ENCODE measurements around the gene SUMO4. TPM values are rescaled to one million over a fixed set of nuclear protein-coding genes. Genes with fewer than 3 reads are reported as not detected.

Gene SUMO4
- total and polyA plus RNA-seq, 2 of the 4 experiments (the other 2 are of a cell fraction), result 2.2 TPM; not detected in 1

GRCh38 chr6:149445095-149445466 is 45.0 kb downstream of the SUMO4 start:
- dilution Hi-C loops (cut with HindIII; ENCODE audit: low sequenced_read_pairs, unreplicated experiment), result no loop called here
- 100% methylated on average over 2 of the region's 6 CpGs; no CpG with 5 or more reads in 1 of the 2 experiments for WGBS, 2 experiments (ENCODE audit: extremely low coverage in 2 of 2, insufficient read length in 1 of 2)
- Histone ChIP-seq H3K4me3 (ENCODE audit: insufficient read depth, low read depth, low read length) (no peak overlapping the region), H3K27ac (ENCODE audit: insufficient read depth, low read length) (no peak overlapping the region), H4K8ac (ENCODE audit: low read depth in 2 of 2, low read length in 2 of 2) (no peak overlapping the region), H4K91ac (ENCODE audit: insufficient read depth, low read depth, low read length) (no peak overlapping the region), H3K9me1 (ENCODE audit: insufficient read depth, low read length) (0 out of 2 replicates have a peak, but pooled peaks cover 4% of the 10 kb centered on the region), H3K27me3 (ENCODE audit: control insufficient read depth, insufficient read depth, low read length) (peaks cover under 1% of the 10 kb centered on the region; the same call in 1 of the 2 replicates), H3K56ac (ENCODE audit: extremely low read depth, insufficient read depth, low read length) (no peak overlapping the region), H2AK5ac (ENCODE audit: low read depth, low read length) (no peak overlapping the region), H2BK120ac (ENCODE audit: low read depth, low read length) (no peak overlapping the region), H2BK15ac (ENCODE audit: low read depth, low read length) (no peak overlapping the region), H3K4me2 (ENCODE audit: low read depth, low read length) (no peak overlapping the region), H3K4me1 (ENCODE audit: control insufficient read depth, insufficient read depth, low read length) (peaks cover 7% of the 10 kb centered on the region; the same call in 1 of the 2 replicates), H4K20me1 (ENCODE audit: insufficient read depth, low read length) (no peaks in the 10 kb centered on the region), H3K23ac (ENCODE audit: low read depth, low read length) (no peak overlapping the region), H3K4ac (ENCODE audit: low read depth, low read length) (no peak overlapping the region), H3K18ac (ENCODE audit: low read depth, low read length) (no peak overlapping the region), H3K36me3 (ENCODE audit: control insufficient read depth, insufficient read depth, low read length) (no peaks in the 10 kb centered on the region), H2AK9ac (replicated peaks; ENCODE audit: low read depth, low read length, poor library complexity) (no peak overlapping the region), H3K14ac (replicated peaks; ENCODE audit: low read depth, low read length) (no peak overlapping the region), H3K9ac (ENCODE audit: low read depth, low read length) (no peak overlapping the region), H2BK5ac (ENCODE audit: low read depth, low read length, poor library complexity, severe bottlenecking) (no peak overlapping the region), H3K79me1 (ENCODE audit: low read depth in 1 of 2, low read length in 2 of 2) (no peaks in the 10 kb centered on the region), H2BK20ac (ENCODE audit: low read depth, low read length) (no peak overlapping the region), H3K9me3 (ENCODE audit: control insufficient read depth, insufficient read depth, low read length) (no peaks in the 10 kb centered on the region), H2AFZ (replicated peaks; ENCODE audit: low read length, poor library complexity) (no peak overlapping the region), H4K5ac (ENCODE audit: low read depth, low read length) (no peak overlapping the region)
- CTCF ChIA-PET, result interaction anchor here (1.2 kb wide), 1 partner anchor 13 kb away, joined by 4 read pairs; no protein-coding TSS in a partner anchor
- in situ Hi-C loops (cut with MboI; ENCODE audit: low sequenced_read_pairs), result no loop called here
- ATAC-seq (ENCODE audit: low read depth) (no peak), DNase-seq (no peak)
- POLR2A ChIA-PET (ENCODE audit: unreplicated experiment), result no interaction called here
- TF ChIP-seq MXI1 (IDR thresholded peaks at IDR 0.05; ENCODE audit: borderline replicate concordance, low read depth, low read length), result no peak
- no peak for TF ChIP-seq CEBPB (IDR thresholded peaks at IDR 0.05; ENCODE audit: low read depth, low read length)
- no peak for TF ChIP-seq RFX5 (IDR thresholded peaks at IDR 0.05; ENCODE audit: low read depth, low read length)
- TF ChIP-seq USF2 (IDR thresholded peaks at IDR 0.05; ENCODE audit: low read depth, low read length), result no peak
- no peak for TF ChIP-seq ELK1 (IDR thresholded peaks at IDR 0.05; ENCODE audit: borderline replicate concordance, low read depth, low read length)
- TF ChIP-seq CTCF (conservative IDR thresholded peaks at IDR 0.05; ENCODE audit: low read depth, low read length), result no peak
- TF ChIP-seq RAD21 (IDR thresholded peaks at IDR 0.05; ENCODE audit: low read length), result no peak
- TF ChIP-seq MAZ (IDR thresholded peaks at IDR 0.05; ENCODE audit: borderline replicate concordance, low read depth, low read length), result no peak
- TF ChIP-seq CHD1 (IDR thresholded peaks at IDR 0.05; ENCODE audit: low read depth, low read length), result no peak
- TF ChIP-seq BHLHE40 (IDR thresholded peaks at IDR 0.05; ENCODE audit: low read depth, low read length), result no peak
- TF ChIP-seq FOS (IDR thresholded peaks at IDR 0.05; ENCODE audit: low read depth, low read length), result no peak
- intact Hi-C loops (cut with micrococcal nuclease), result no loop called here
- no TSS peak for BruUV-seq (replicated peaks)
